ENCODE measurements around the gene AHCYL2.
A peak's percentile ranks its signal among the peaks of the same experiment; 100 is the strongest.
"Not testable (repeated sequence)": the region's sequence is repeated elsewhere in the genome, so short reads cannot be mapped to it uniquely, and the experiment has no call there.

Gene AHCYL2

DNA sequence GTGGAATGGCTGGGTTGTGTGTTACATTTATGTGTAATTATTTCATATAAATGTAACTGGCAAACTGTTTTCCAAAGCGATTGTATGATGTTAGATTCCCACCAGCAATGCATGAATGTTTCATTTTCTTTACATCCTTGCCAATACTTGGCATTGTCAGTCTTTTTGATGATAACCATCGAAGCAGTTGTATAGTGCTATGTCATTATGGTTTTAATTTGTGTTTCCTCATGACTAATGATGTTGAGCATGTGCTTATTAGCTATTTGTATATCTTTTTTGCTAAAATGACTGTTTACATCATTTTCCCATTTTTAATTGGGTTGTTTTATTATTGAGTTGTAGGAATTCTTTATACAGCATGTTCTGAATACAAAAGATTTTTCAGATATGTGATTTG is 22.3 kb downstream of the AHCYL2 start:
- TF ChIP-seq, protein P1, sequence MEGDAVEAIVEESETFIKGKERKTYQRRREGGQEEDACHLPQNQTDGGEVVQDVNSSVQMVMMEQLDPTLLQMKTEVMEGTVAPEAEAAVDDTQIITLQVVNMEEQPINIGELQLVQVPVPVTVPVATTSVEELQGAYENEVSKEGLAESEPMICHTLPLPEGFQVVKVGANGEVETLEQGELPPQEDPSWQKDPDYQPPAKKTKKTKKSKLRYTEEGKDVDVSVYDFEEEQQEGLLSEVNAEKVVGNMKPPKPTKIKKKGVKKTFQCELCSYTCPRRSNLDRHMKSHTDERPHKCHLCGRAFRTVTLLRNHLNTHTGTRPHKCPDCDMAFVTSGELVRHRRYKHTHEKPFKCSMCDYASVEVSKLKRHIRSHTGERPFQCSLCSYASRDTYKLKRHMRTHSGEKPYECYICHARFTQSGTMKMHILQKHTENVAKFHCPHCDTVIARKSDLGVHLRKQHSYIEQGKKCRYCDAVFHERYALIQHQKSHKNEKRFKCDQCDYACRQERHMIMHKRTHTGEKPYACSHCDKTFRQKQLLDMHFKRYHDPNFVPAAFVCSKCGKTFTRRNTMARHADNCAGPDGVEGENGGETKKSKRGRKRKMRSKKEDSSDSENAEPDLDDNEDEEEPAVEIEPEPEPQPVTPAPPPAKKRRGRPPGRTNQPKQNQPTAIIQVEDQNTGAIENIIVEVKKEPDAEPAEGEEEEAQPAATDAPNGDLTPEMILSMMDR (IDR thresholded peaks at IDR 0.05; ENCODE audit: low read depth, low read length): no peak
- no peak overlapping the region for H3K4me3 ChIP-seq (ENCODE audit: low read depth, low read length)
- DNase-seq (ENCODE audit: low read depth, low spot score): no peak
- in situ Hi-C loops (cut with HindIII; ENCODE audit: low sequenced_read_pairs): no loop called here

DNA sequence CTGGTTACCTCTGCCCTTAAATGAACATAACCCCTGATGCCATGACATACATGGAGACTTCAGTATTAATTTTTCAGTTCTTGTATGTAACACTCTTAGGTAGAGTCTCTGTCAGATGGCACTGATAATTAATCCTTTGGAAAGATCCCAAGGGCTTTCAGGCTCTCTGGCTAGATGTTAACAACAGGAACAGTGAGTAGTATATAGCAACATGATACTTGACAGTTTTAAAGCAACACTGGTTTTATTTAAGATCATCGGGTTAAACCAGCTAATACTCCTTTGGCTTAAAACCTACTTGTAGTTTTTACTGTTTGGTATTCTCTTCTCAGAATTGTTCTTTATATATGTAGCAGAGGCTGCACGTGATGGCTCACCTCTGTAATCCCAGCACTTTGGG is 27.3 kb downstream of the AHCYL2 start:
- DNase-seq (ENCODE audit: low read depth, low spot score): no peak
- no peak overlapping the region for H3K4me3 ChIP-seq (ENCODE audit: low read depth, low read length)
- in situ Hi-C loops (cut with HindIII; ENCODE audit: low sequenced_read_pairs): no loop called here
- TF ChIP-seq, protein P1 (IDR thresholded peaks at IDR 0.05; ENCODE audit: low read depth, low read length): no peak

DNA sequence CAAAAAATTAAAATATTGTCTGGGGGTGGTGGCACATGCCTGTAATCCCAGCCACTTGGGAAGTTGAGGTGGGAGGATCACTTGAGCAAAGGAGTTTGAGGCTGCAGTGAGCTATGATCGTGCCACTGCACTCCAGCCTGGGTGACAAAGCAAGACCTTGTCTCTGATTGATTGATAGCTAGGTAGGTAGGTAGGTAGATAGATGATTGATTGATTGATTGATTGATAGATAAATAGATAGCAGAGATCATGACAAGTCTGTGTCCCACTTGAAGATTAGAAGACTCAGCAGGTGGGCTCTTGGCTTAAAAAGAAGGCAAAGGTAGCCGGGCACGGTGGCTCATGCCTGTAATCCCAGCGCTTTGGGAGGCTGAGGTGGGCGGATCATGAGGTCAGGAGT is 27.8 kb downstream of the AHCYL2 start:
- DNase-seq (ENCODE audit: low read depth, low spot score); H3K4me3 ChIP-seq (ENCODE audit: low read depth, low read length); in situ Hi-C loops (cut with HindIII; ENCODE audit: low sequenced_read_pairs): not testable (repeated sequence)

DNA sequence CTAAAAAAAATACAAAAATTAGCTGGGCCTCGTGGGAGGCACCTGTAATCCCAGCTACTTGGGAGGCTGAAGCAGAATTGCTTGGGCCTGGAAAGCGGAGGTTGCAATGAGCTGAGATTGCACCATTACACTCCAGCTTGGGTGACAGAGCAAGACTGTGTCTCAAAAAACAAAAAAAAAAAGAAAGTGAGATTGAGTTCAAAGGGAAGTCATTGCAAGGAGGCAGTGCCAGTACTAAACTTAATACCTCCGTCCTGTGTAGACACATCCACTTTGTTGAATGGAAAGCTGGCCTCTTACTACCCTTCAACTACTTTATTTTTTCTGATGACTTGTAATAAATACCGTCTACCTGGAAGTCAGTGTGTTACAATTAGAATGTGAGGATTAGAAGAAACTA is 31.0 kb downstream of the AHCYL2 start:
- no peak for DNase-seq (ENCODE audit: low read depth, low spot score)
- in situ Hi-C loops (cut with HindIII; ENCODE audit: low sequenced_read_pairs): no loop called here
- TF ChIP-seq, protein P1 (IDR thresholded peaks at IDR 0.05; ENCODE audit: low read depth, low read length): no peak
- no peak overlapping the region for H3K4me3 ChIP-seq (ENCODE audit: low read depth, low read length)

DNA sequence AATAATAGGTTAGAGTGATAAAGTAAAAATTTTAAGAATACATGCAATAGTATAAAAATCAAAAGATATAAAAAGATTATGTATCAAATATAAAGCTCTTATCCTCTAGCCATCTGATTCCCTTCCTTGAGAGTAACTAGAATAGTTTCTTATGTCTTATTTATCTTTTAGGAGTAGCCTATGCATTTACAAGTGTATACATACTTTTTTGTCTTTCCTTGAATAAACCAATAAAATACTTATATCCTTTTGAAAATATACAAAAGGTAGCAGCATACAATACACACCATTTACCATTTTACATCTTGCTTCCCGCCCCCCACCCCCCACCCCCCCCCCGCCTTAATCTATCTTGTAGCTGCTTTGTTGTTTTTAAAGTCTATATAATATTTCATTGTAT is 31.4 kb downstream of the AHCYL2 start:
- in situ Hi-C loops (cut with HindIII; ENCODE audit: low sequenced_read_pairs): no loop called here
- no peak for DNase-seq (ENCODE audit: low read depth, low spot score)
- TF ChIP-seq, protein P1 (IDR thresholded peaks at IDR 0.05; ENCODE audit: low read depth, low read length): no peak
- no peak overlapping the region for H3K4me3 ChIP-seq (ENCODE audit: low read depth, low read length)

DNA sequence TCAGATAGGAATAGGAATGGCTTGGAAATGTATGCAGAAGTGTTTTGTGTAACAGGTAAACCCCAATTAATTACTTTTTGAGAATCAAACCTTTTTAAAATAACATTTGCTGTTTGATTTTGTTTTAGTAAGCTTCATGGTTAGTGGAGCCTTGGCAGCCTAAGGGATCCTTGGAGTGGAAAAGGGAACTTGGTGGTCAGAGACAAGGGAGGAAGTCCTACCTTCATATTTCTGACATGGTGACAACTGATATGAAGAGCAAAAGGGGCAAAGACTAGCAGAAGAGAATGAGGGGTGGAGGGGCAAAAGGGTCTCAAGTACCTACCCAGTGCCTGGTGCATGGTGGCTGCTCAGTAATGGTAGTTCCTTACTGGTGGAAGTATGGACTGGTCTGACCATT is 32.3 kb downstream of the AHCYL2 start:
- H3K4me3 ChIP-seq (ENCODE audit: low read depth, low read length): no peak overlapping the region
- no peak for DNase-seq (ENCODE audit: low read depth, low spot score)
- TF ChIP-seq, protein P1 (IDR thresholded peaks at IDR 0.05; ENCODE audit: low read depth, low read length): no peak
- in situ Hi-C loops (cut with HindIII; ENCODE audit: low sequenced_read_pairs): no loop called here

DNA sequence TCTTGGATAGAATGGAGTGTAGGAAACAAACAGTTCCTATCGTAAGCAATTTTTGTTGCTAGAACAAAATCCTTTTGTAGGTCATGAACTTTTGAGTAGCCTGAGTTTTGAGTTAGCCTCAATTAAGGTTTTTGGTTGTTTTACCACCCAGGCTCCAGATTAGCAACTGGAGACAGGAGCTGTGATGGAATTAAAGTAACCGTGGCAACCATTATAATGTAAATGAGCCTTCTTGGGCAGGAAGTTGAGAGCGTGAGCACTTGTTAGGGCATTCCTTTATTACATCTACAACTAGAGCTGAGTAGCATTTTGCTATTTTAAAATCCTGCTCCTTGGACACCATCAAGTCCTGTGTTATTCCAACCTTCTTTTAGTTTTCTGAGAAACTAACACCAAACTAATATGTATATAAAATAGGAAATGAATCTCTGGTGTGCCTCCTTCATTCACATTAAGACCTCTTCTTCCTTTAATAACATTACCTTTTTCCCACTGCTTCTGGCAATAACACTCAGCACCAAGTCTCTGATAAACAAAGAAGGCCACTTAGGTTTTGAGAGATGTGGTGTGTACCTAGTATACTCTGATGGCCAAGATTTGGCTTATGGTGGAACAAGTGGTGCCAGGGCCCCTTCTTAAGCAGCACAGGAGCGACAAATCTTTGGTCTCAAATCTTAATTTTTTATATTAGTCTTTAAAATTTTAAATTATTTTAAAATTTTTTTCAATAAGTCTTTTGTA is 34.0 kb downstream of the AHCYL2 start:
- TF ChIP-seq, protein P1 (IDR thresholded peaks at IDR 0.05; ENCODE audit: low read depth, low read length): no peak
- no peak overlapping the region for H3K4me3 ChIP-seq (ENCODE audit: low read depth, low read length)
- in situ Hi-C loops (cut with HindIII; ENCODE audit: low sequenced_read_pairs): no loop called here
- DNase-seq (ENCODE audit: low read depth, low spot score): peak; percentile 36
